Endothelial cell of umbilical vein (primary cell): ENCODE measurements around the gene KARS1. TPM values are rescaled to one million over a fixed set of nuclear protein-coding genes. Genes with fewer than 3 reads are reported as not detected.

Experiments
- BruUV-seq: library from RNA; stranded (reverse); fragments of 400-500 nt; replicated peaks from 2 replicates; lab custom pipeline; 2021; lab: Mats Ljungman, UMichigan
- CTCF ChIA-PET: fragments of 300-600, 350-600 bp; sonication (Branson Sonifier 250); formaldehyde crosslinking; loops from one replicate; lab custom pipeline; 2021; ENCODE audit warnings: antibody characterized with exemption, inconsistent platforms; lab: Charles Lee
- POLR2A ChIA-PET: fragments of 300-600, 350-600 bp; sonication (Branson Sonifier 250); formaldehyde crosslinking; loops from one replicate; lab custom pipeline; 2021; ENCODE audit warnings: antibody characterized with exemption, inconsistent platforms; lab: Charles Lee
- DNase-seq: peaks from one replicate; pipeline ENCODE4 v3.0.0-alpha.2; 2011; ENCODE audit warnings: low read depth, low spot score
- FAIRE-seq: peaks from 2 replicates; lab custom pipeline; 2011; peaks lifted over from hg19 to GRCh38; lab: Jason Lieb, UNC
- H2AFZ ChIP-seq: 2 replicates; pipeline ENCODE4 v1.6.0; 2012; ENCODE audit warnings: low read depth, low read length, control low read depth, inconsistent platforms
- H3K27ac ChIP-seq: 2 replicates; pipeline ENCODE4 v1.5.1; 2011; ENCODE audit warnings: low read depth, mild to moderate bottlenecking, control low read depth, low read length, moderate library complexity; ENCODE audit not compliant: insufficient read depth
- H3K27me3 ChIP-seq, 2 experiments: 2 replicates each; pipeline versions ENCODE4 v1.6.0 to v1.6.1; 2011; ENCODE audit warnings: low read length in 2 of 2, mixed read lengths in 1 of 2; ENCODE audit not compliant: control insufficient read depth in 2 of 2, insufficient read depth in 2 of 2
- H3K36me3 ChIP-seq, 2 experiments: 2 replicates in 1 of 2; 3 replicates in 1 of 2; pipeline ENCODE4 v1.5.1; 2011; ENCODE audit warnings: low read length in 2 of 2, mild to moderate bottlenecking in 1 of 2, moderate library complexity in 1 of 2; ENCODE audit not compliant: control insufficient read depth in 2 of 2, insufficient read depth in 2 of 2; ENCODE audit errors: extremely low read depth in 1 of 2
- H3K4me1 ChIP-seq: 3 replicates; pipeline ENCODE4 v1.5.1; 2011; ENCODE audit warnings: mild to moderate bottlenecking, low read length; ENCODE audit not compliant: control insufficient read depth, insufficient read depth; ENCODE audit errors: extremely low read depth
- H3K4me2 ChIP-seq: 2 replicates; pipeline ENCODE4 v1.6.1; 2011; ENCODE audit warnings: low read length, control low read depth, mixed read lengths; ENCODE audit not compliant: insufficient read depth
- H3K4me3 ChIP-seq, 3 experiments: fragments of 200-600 bp in 1 of 3; sonication (generic), shearing (Covaris generic) in 1 of 3; replicated peaks in 1 of 3; 2 replicates each; pipeline ENCODE4 v1.5.1; 2011 to 2016; ENCODE audit warnings: control low read depth in 3 of 3, low read length in 3 of 3, mild to moderate bottlenecking in 2 of 3, inconsistent platforms in 1 of 3, low read depth in 1 of 3, moderate library complexity in 1 of 3; ENCODE audit not compliant: insufficient read depth in 1 of 3
- H3K79me2 ChIP-seq: 2 replicates; pipeline ENCODE4 v1.6.0; 2012; ENCODE audit warnings: low read length, inconsistent platforms; ENCODE audit not compliant: control insufficient read depth, insufficient read depth
- H3K9ac ChIP-seq: replicated peaks from 2 replicates; pipeline ENCODE3; 2011; ENCODE audit warnings: low read length, control low read depth; ENCODE audit not compliant: insufficient read depth; ENCODE audit errors: extremely low read depth
- H3K9me1 ChIP-seq: replicated peaks from 3 replicates; pipeline ENCODE4 v1.6.0; 2011; ENCODE audit warnings: mild to moderate bottlenecking, low read length; ENCODE audit not compliant: control insufficient read depth, insufficient read depth; ENCODE audit errors: extremely low read depth
- H3K9me3 ChIP-seq: replicated peaks from 2 replicates; pipeline ENCODE4 v1.5.1; 2012; ENCODE audit warnings: low read length, inconsistent platforms; ENCODE audit not compliant: control insufficient read depth, insufficient read depth
- H4K20me1 ChIP-seq: replicated peaks from 2 replicates; pipeline ENCODE3; 2011; ENCODE audit warnings: mild to moderate bottlenecking, low read length; ENCODE audit not compliant: control insufficient read depth, insufficient read depth; ENCODE audit errors: extremely low read depth
- CTCF ChIP-seq, 2 donors: IDR thresholded peaks; 1 replicate in 1 of 2; 2 replicates in 1 of 2; pipeline ENCODE4 v1.5.1; 2011; ENCODE audit warnings: low read length in 2 of 2, mild to moderate bottlenecking in 2 of 2, moderate library complexity in 2 of 2, control low read depth in 1 of 2, inconsistent platforms in 1 of 2, low read depth in 1 of 2; ENCODE audit not compliant: insufficient read depth in 1 of 2; ENCODE audit errors: extremely low read depth in 1 of 2
- EZH2 ChIP-seq: IDR thresholded peaks from 2 replicates; pipeline ENCODE4 v1.6.1; 2012; ENCODE audit warnings: borderline replicate concordance, low read depth, mild to moderate bottlenecking, moderate library complexity, low read length, inconsistent platforms; ENCODE audit not compliant: severe bottlenecking
- FOS ChIP-seq: IDR thresholded peaks from 2 replicates; pipeline ENCODE4 v1.6.1; 2011; ENCODE audit warnings: mild to moderate bottlenecking, low read length, moderate library complexity, borderline replicate concordance; ENCODE audit not compliant: insufficient read depth
- GATA2 ChIP-seq: IDR thresholded peaks from 2 replicates; pipeline ENCODE4 v1.7.0; 2011; ENCODE audit warnings: low read depth, mild to moderate bottlenecking, moderate library complexity, mixed read lengths, low read length; ENCODE audit not compliant: insufficient read length, insufficient read depth
- JUN ChIP-seq: IDR thresholded peaks from 2 replicates; pipeline ENCODE4 v1.6.1; 2011; ENCODE audit warnings: borderline replicate concordance, low read depth; ENCODE audit not compliant: insufficient read length, insufficient read depth
- MAX ChIP-seq: IDR thresholded peaks from 2 replicates; pipeline ENCODE4 v1.6.1; 2011; ENCODE audit not compliant: insufficient read depth, insufficient read length
- MYC ChIP-seq: IDR thresholded peaks from one replicate; pipeline ENCODE4 v1.6.1; 2011; ENCODE audit warnings: mild to moderate bottlenecking, low read depth, low read length
- POLR2A ChIP-seq: IDR thresholded peaks from 2 replicates; pipeline ENCODE4 v1.6.1; 2012; ENCODE audit warnings: low read depth, mild to moderate bottlenecking, control low read depth, low read length
- POLR2AphosphoS5 ChIP-seq: IDR thresholded peaks from 2 replicates; pipeline ENCODE4 v1.6.1; 2012; ENCODE audit warnings: low read depth, mild to moderate bottlenecking, control low read depth, low read length, moderate library complexity; ENCODE audit not compliant: insufficient read depth
- dilution Hi-C: fragments of 300-500 bp; cut with MboI; formaldehyde crosslinking; loops from one replicate; pipeline ENCODE4 v1.15.0; 2019; ENCODE audit warnings: low sequenced_read_pairs; ENCODE audit not compliant: extremely low pct_ligation_motif_present
- intact Hi-C: fragments of 100-400 bp; cut with micrococcal nuclease; formaldehyde crosslinking; loops from one replicate; pipeline ENCODE4 v1.10.0; 2022
- polyA plus RNA-seq, 4 experiments: library from polyadenylated mRNA; depleted of rRNA in 3 of 4; stranded (reverse) in 3 of 4; unstranded in 1 of 4; fragments of >200 nt; gene quantifications; 2 replicates each; pipeline versions ENCODE4 v1.2.1 to v1.2.3, GENCODE V29; 2011 to 2012; ENCODE audit warnings: missing spikeins in 1 of 4
- total RNA-seq: library from RNA; stranded (reverse); gene quantifications from 2 replicates; pipeline ENCODE4 v1.2.3, GENCODE V29; 2021

The KARS1 gene
- total and polyA plus RNA-seq, 2 donors (not counting 3 experiments of a cell fraction or from before 2014, with no cell fraction given) = 83.3 to 146 TPM

- Histone ChIP-seq H3K79me2 (no peaks in the 10 kb centered on the region), H3K9ac (no peak overlapping the region), H3K4me3 (no peak overlapping the region), H3K9me1 (no peaks in the 10 kb centered on the region), H3K9me3 (no peaks in the 10 kb centered on the region), H3K4me1 (no peaks in the 10 kb centered on the region), H3K36me3 (peaks cover 7 to 14% of the 10 kb centered on the region in 2 experiments), H2AFZ (no peak overlapping the region), H3K27me3 (no peaks in the 10 kb centered on the region), H3K27ac (no peak overlapping the region), H3K4me2 (no peak overlapping the region), H4K20me1 (no peaks in the 10 kb centered on the region)
- no peak for DNase-seq
- FAIRE-seq = no peak
- intact Hi-C loops (no loop called here), dilution Hi-C loops (no loop called here)
- POLR2A ChIA-PET = no interaction called here
- BruUV-seq = no TSS peak
- CTCF ChIA-PET = interaction anchor here (1.1 kb wide), 1 partner anchor 14 kb away, joined by 6 read pairs; no protein-coding TSS in a partner anchor
- TF ChIP-seq POLR2AphosphoS5 (no peak), FOS (peak; percentile 56)
Measured at GRCh38 chr16:75614066-75614897, 33.2 kb downstream of the KARS1 start.

GRCh38 chr16:75606507-75606906 lies 41.0 kb downstream of the KARS1 start:
- no peak overlapping the region for H3K4me2 ChIP-seq
- POLR2A ChIA-PET = no interaction called here
- no peak for DNase-seq
- FAIRE-seq = no peak
- intact Hi-C loops = no loop called here
- no peaks in the 10 kb centered on the region for H3K9me3 ChIP-seq
- CTCF ChIA-PET = interaction anchor here (0.6 to 1.1 kb wide), 2 partner anchors 13 to 20 kb away, joined by 3 read pairs; no protein-coding TSS in a partner anchor
- H3K4me1 ChIP-seq = no peaks in the 10 kb centered on the region
- no peak overlapping the region for H3K9ac ChIP-seq
- no peak for TF ChIP-seq EZH2
- TF ChIP-seq CTCF (IDR thresholded peaks at IDR 0.05; ENCODE audit: extremely low read depth in 1 of 2, insufficient read depth in 1 of 2, low read depth in 1 of 2, low read length in 2 of 2) = no peak
- no peak for TF ChIP-seq MAX
- no peak for TF ChIP-seq JUN
- TF ChIP-seq POLR2AphosphoS5 = no peak
- no peak for TF ChIP-seq MYC
- no peak for TF ChIP-seq FOS
- no peak for TF ChIP-seq GATA2
- TF ChIP-seq POLR2A = no peak
- BruUV-seq = no TSS peak
- H3K79me2 ChIP-seq = no peaks in the 10 kb centered on the region
- no peak overlapping the region for H3K27ac ChIP-seq
- no peaks in the 10 kb centered on the region for H4K20me1 ChIP-seq
- no peaks in the 10 kb centered on the region for H3K9me1 ChIP-seq
- H3K4me3 ChIP-seq = no peak overlapping the region
- H3K36me3 ChIP-seq = peaks cover 17 to 24% of the 10 kb centered on the region in 2 experiments
- dilution Hi-C loops = no loop called here
- no peaks in the 10 kb centered on the region for H3K27me3 ChIP-seq
- no peak overlapping the region for H2AFZ ChIP-seq
